Measurements from ENCODE around the gene LPCAT1.

The LPCAT1 gene

GRCh38 chr5:1418238-1418920, 105.4 kb downstream of the LPCAT1 start:
- Histone ChIP-seq H3K4me1 (ENCODE audit: control insufficient read depth, insufficient read depth, low read length) (no peaks in the 10 kb centered on the region), H3K27me3 (ENCODE audit: control insufficient read depth, insufficient read depth, low read length) (no peaks in the 10 kb centered on the region)

DNA sequence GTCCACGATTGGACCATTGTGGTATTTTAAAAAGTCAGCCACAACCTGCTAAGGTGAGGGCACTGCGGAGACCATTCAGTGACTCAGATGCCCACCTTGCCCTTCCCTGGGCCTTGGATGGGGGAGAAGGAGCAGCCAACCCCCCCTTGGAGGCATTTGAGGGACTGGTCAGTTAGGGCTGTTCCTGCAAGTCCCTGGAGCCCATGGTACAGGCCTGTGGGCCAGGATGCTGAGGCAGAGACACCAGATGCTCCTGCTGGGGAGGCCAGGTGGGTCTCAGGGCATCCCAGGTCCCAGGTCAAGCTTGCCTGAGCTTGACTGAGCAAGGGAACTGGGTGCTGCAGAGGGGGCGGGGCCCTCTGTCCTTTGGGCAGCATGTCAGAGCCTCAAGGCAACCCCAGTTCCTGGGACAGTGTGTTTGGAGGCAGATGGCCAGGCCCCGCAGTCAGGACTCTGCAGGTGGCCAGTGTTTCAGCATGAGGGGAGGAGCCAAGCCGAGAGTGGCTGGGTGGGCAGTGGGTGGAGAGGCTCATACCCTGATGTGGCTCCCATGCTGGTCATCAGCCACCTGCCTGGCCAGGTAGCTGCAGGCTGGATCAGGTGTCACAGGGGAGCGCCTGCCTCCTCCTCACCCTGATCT, 106.1 kb downstream of the LPCAT1 start:
- H3K27me3 ChIP-seq (ENCODE audit: control insufficient read depth, insufficient read depth, low read length): no peaks in the 10 kb centered on the region
- no peak overlapping the region for H3K4me3 ChIP-seq (ENCODE audit: low read depth, low read length)
- no peaks in the 10 kb centered on the region for H3K36me3 ChIP-seq (ENCODE audit: control insufficient read depth, insufficient read depth, low read length)
- no peak overlapping the region for H3K9ac ChIP-seq (ENCODE audit: low read depth, low read length)
- H3K4me1 ChIP-seq (ENCODE audit: control insufficient read depth, insufficient read depth, low read length): peaks cover 2% of the 10 kb centered on the region
- no peaks in the 10 kb centered on the region for H3K9me3 ChIP-seq (ENCODE audit: control insufficient read depth, insufficient read depth, low read length)

More at GRCh38 chr5:1418238-1418920, 105.4 kb downstream of the LPCAT1 start:
- H3K36me3 ChIP-seq (ENCODE audit: control insufficient read depth, insufficient read depth, low read length): no peaks in the 10 kb centered on the region
- H3K4me3 ChIP-seq (ENCODE audit: low read depth, low read length): no peak overlapping the region
- H3K9ac ChIP-seq (ENCODE audit: low read depth, low read length): no peak overlapping the region
- H3K9me3 ChIP-seq (ENCODE audit: control insufficient read depth, insufficient read depth, low read length): no peaks in the 10 kb centered on the region

GRCh38 chr5:1416856-1417469, 106.8 kb downstream of the LPCAT1 start:
- Histone ChIP-seq H3K36me3 (ENCODE audit: control insufficient read depth, insufficient read depth, low read length) (no peaks in the 10 kb centered on the region), H3K9ac (ENCODE audit: low read depth, low read length) (no peak overlapping the region), H3K27me3 (ENCODE audit: control insufficient read depth, insufficient read depth, low read length) (no peaks in the 10 kb centered on the region), H3K4me1 (ENCODE audit: control insufficient read depth, insufficient read depth, low read length) (peaks cover 2% of the 10 kb centered on the region), H3K4me3 (ENCODE audit: low read depth, low read length) (no peak overlapping the region), H3K9me3 (ENCODE audit: control insufficient read depth, insufficient read depth, low read length) (no peaks in the 10 kb centered on the region)

DNA sequence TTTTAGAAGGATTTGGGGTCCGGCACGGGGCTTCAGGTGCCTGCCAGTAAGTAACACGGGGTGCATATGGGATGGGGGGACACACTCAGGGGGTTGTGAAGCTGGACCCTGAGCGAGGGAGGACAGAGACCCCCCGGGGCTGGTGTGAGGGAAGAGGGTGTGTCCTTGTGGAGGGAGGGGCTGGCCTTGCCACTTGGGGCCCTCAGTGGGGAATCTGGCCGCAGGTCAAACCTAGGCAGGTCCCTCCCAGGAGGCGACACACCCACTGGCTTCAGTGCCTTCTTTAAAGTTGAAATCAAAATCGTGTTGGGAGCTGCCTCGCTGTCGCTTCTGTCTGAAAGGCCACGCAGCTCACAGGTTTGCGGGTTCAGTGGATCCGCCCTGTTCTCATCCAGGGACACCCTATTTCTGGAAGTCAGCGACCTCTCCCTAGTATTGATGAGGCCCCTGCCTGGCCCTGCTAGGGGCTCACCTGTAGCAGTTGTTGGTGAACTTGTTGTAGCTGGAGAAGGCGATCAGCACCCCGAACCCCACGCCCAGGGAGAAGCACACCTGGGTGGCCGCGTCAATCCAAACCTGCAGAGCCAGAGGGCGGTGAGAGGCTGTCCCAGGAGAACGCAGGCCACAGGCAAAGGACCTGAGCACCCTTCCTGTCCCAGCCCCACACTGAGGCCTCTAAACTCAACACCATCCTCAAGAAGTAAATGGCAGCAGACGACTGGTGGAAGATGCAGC, 108.0 kb downstream of the LPCAT1 start:
- Histone ChIP-seq H3K9ac (ENCODE audit: low read depth, low read length) (no peak overlapping the region), H3K27me3 (ENCODE audit: control insufficient read depth, insufficient read depth, low read length) (no peaks in the 10 kb centered on the region), H3K4me3 (ENCODE audit: low read depth, low read length) (no peak overlapping the region), H3K36me3 (ENCODE audit: control insufficient read depth, insufficient read depth, low read length) (no peaks in the 10 kb centered on the region), H3K4me1 (ENCODE audit: control insufficient read depth, insufficient read depth, low read length) (peaks cover 2% of the 10 kb centered on the region), H3K9me3 (ENCODE audit: control insufficient read depth, insufficient read depth, low read length) (no peaks in the 10 kb centered on the region)

DNA sequence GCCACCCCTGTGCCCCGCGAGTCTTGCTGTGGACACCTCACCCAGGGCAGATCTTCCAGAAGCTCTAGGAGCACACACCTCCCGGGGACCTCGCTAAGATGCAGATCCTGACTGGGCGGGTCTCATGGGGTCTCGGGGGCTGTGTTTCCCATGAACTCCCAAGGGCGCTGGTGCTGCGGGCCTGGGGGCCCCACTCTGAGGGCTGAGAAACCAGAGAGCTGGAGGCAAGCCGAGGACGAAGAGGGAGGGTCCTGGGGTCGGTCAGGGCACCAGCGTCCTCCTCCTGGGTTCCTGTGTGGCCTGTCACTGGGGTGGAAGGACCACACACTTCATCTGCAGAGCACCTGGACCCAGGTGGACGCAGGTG, 108.7 kb downstream of the LPCAT1 start:
- no peaks in the 10 kb centered on the region for H3K27me3 ChIP-seq (ENCODE audit: control insufficient read depth, insufficient read depth, low read length)
- H3K9ac ChIP-seq (ENCODE audit: low read depth, low read length): no peak overlapping the region

DNA sequence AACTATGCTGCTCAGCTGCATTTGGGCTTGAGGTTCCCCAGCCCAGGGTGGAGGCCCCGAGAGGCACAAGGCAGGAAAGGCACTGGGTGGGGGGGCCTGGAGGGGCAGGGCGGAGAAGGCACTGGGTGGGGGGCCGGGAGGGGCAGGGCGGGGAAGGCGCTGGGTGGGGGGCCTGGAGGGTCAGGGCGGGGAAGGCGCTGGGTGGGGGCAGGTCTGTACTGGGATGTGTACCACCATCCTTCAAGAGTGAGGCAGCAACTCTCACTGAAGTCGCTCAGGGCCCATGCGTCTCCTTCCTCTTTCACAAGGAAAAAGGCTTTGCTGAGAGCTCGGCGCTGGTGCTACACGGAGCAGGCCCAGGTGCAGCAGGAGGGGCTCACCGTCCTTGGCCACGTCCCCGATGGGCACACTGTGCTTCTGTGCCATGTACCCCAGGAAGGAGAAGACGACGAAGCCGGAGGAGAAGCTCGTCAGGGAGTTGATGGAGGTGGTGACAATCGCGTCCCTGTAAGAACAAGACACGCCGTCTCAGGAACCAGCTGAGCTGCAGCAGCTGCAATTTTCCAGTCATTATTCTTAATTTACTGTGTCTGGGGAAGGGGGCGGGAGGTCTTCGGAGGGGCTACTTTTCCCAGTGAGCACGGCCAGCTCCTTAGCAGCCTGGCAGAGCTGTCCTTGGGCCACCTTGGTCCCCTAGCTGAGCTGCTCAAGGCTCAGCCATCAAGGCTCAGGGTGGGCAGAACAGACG, 109.3 kb downstream of the LPCAT1 start:
- Histone ChIP-seq H3K36me3 (ENCODE audit: control insufficient read depth, insufficient read depth, low read length) (no peaks in the 10 kb centered on the region), H3K9me3 (ENCODE audit: control insufficient read depth, insufficient read depth, low read length) (no peaks in the 10 kb centered on the region), H3K4me1 (ENCODE audit: control insufficient read depth, insufficient read depth, low read length) (peaks cover 2% of the 10 kb centered on the region), H3K9ac (ENCODE audit: low read depth, low read length) (no peak overlapping the region), H3K27me3 (ENCODE audit: control insufficient read depth, insufficient read depth, low read length) (no peaks in the 10 kb centered on the region), H3K4me3 (ENCODE audit: low read depth, low read length) (no peak overlapping the region)

More for the DNA sequence above, 108.7 kb downstream of the LPCAT1 start:
- Histone ChIP-seq H3K9me3 (ENCODE audit: control insufficient read depth, insufficient read depth, low read length) (no peaks in the 10 kb centered on the region), H3K36me3 (ENCODE audit: control insufficient read depth, insufficient read depth, low read length) (no peaks in the 10 kb centered on the region), H3K4me3 (ENCODE audit: low read depth, low read length) (no peak overlapping the region), H3K4me1 (ENCODE audit: control insufficient read depth, insufficient read depth, low read length) (peaks cover 2% of the 10 kb centered on the region)

DNA sequence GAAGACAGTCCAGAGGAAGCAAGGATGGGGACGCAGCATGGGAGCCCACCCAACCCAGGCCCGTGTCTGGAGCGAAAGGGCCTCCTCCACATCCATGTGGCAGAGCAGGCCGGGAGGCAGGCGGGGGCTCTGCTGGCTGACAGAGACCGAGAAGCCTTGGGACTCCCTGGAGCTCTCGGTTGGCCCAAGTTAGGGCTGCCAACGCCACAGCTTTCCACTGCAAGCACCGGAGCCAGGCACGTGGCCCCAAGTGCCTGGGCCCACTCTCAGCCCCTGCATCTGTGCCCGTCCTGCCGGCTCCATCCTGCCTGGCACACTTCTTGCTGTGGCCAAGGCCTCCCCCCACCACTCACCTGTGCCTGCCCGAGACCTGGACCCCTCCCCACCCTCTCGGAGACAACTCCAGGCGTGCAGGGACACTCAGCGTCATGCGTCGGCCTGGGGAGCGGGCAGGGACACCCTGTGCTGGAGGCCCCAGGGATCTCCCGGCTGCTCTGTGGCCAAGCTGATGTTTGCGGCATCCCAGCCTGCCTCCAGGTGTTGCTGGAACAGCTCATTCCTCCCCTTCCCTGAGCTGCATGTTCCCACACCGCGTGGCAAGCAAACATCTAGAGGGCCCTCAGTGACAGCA, 110.0 kb downstream of the LPCAT1 start:
- H3K9ac ChIP-seq (ENCODE audit: low read depth, low read length): no peak overlapping the region
- H3K4me3 ChIP-seq (ENCODE audit: low read depth, low read length): no peak overlapping the region

DNA sequence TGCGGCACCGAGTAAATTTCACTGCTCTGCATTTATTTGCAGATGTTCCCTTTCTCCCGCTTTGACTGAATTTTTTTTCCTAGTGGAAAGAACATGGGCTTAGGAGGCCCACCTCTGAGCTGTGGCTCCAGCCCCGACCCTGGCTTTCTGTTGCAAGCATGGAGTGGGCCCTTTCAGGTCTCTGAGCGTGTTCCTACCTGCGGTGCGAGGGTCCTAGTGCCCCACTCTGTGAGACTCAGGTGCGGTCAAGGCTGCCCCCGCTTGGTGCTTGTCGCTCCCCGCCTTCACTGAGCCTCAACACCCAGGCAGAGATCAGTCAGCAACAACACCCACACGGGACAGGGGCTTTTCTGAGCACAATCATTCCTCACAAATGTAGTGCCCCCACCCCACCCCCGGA, 110.5 kb downstream of the LPCAT1 start:
- Histone ChIP-seq H3K4me3 (ENCODE audit: low read depth, low read length) (no peak overlapping the region), H3K27me3 (ENCODE audit: control insufficient read depth, insufficient read depth, low read length) (no peaks in the 10 kb centered on the region), H3K4me1 (ENCODE audit: control insufficient read depth, insufficient read depth, low read length) (peaks cover 2% of the 10 kb centered on the region), H3K36me3 (ENCODE audit: control insufficient read depth, insufficient read depth, low read length) (no peaks in the 10 kb centered on the region), H3K9me3 (ENCODE audit: control insufficient read depth, insufficient read depth, low read length) (no peaks in the 10 kb centered on the region), H3K9ac (ENCODE audit: low read depth, low read length) (no peak overlapping the region)

More for the DNA sequence above, 110.0 kb downstream of the LPCAT1 start:
- H3K9me3 ChIP-seq (ENCODE audit: control insufficient read depth, insufficient read depth, low read length): no peaks in the 10 kb centered on the region
- peaks cover 2% of the 10 kb centered on the region for H3K4me1 ChIP-seq (ENCODE audit: control insufficient read depth, insufficient read depth, low read length)
- no peaks in the 10 kb centered on the region for H3K36me3 ChIP-seq (ENCODE audit: control insufficient read depth, insufficient read depth, low read length)
- no peaks in the 10 kb centered on the region for H3K27me3 ChIP-seq (ENCODE audit: control insufficient read depth, insufficient read depth, low read length)

GRCh38 chr5:1412621-1413020, 111.1 kb downstream of the LPCAT1 start:
- Histone ChIP-seq H3K9me3 (ENCODE audit: control insufficient read depth, insufficient read depth, low read length) (no peaks in the 10 kb centered on the region), H3K4me3 (ENCODE audit: low read depth, low read length) (no peak overlapping the region), H3K4me1 (ENCODE audit: control insufficient read depth, insufficient read depth, low read length) (peaks cover 2% of the 10 kb centered on the region), H3K36me3 (ENCODE audit: control insufficient read depth, insufficient read depth, low read length) (no peaks in the 10 kb centered on the region), H3K9ac (ENCODE audit: low read depth, low read length) (no peak overlapping the region), H3K27me3 (ENCODE audit: control insufficient read depth, insufficient read depth, low read length) (no peaks in the 10 kb centered on the region)

- Histone ChIP-seq H3K9ac (ENCODE audit: low read depth, low read length) (no peak overlapping the region), H3K4me1 (ENCODE audit: control insufficient read depth, insufficient read depth, low read length) (peaks cover 2% of the 10 kb centered on the region), H3K27me3 (ENCODE audit: control insufficient read depth, insufficient read depth, low read length) (no peaks in the 10 kb centered on the region), H3K36me3 (ENCODE audit: control insufficient read depth, insufficient read depth, low read length) (no peaks in the 10 kb centered on the region), H3K4me3 (ENCODE audit: low read depth, low read length) (no peak overlapping the region), H3K9me3 (ENCODE audit: control insufficient read depth, insufficient read depth, low read length) (no peaks in the 10 kb centered on the region)
Measured at GRCh38 chr5:1412163-1412562, 111.6 kb downstream of the LPCAT1 start.

Data from iPS-15b (cell line).